ENCODE results near the gene DUSP3.

The DUSP3 gene

DNA sequence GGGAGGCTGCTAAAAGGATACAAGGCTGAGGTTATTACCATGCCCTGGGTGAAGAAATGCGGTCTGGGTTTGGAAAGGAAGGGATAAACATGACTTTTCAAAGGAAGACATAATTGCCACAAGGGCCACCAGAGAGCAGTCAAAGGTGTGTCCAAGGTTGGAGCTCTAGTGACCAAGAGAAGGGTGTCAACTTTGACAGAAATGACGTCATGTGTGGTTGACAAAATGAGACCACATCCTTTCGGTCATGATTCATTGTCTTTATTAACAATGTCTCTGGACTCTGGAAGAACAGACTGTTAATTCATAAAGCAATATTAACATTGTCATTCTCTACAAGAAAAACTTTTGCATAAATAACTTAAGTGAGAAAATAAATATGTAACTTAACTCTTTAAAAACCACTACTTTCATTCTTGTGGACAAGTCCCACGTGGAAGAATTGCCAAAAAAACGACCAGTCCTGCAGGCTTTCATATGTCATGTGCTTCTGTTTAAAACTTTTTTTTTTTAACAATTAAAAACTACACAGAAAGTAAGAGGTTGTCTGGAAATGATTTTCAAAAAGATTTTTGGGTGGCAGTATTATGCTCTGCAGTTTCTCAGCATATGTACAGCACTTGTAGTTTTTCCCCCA, 25.2 kb downstream of the DUSP3 start:
- TF ChIP-seq, protein P1, sequence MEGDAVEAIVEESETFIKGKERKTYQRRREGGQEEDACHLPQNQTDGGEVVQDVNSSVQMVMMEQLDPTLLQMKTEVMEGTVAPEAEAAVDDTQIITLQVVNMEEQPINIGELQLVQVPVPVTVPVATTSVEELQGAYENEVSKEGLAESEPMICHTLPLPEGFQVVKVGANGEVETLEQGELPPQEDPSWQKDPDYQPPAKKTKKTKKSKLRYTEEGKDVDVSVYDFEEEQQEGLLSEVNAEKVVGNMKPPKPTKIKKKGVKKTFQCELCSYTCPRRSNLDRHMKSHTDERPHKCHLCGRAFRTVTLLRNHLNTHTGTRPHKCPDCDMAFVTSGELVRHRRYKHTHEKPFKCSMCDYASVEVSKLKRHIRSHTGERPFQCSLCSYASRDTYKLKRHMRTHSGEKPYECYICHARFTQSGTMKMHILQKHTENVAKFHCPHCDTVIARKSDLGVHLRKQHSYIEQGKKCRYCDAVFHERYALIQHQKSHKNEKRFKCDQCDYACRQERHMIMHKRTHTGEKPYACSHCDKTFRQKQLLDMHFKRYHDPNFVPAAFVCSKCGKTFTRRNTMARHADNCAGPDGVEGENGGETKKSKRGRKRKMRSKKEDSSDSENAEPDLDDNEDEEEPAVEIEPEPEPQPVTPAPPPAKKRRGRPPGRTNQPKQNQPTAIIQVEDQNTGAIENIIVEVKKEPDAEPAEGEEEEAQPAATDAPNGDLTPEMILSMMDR (conservative IDR thresholded peaks at IDR 0.05; ENCODE audit: low read length), result no peak
- H3K4me3 ChIP-seq (ENCODE audit: low read length), result no peak overlapping the region
- peak; percentile 44 for DNase-seq (ENCODE audit: low read depth)

DNA sequence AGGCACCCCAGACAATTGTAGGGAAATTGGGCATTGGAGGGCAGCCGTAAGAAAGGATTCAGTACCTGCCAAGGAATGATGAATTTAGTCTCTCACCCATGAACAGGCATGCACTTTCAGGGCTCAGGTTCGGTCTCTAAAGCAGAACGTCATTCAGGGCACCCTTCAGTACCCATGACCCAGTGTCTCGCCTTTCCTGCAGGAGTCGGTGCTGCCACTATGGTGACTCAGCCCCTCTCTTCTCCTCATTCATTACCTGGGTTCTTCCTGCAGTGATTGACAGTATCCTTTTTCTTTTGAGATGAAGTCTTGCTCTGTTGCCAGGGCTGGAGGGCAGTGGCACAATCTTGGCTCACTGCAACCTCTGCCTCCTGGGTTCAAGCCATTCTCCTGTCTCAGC, 28.6 kb downstream of the DUSP3 start:
- TF ChIP-seq, protein P1 (conservative IDR thresholded peaks at IDR 0.05; ENCODE audit: low read length), result no peak
- no peak overlapping the region for H3K4me3 ChIP-seq (ENCODE audit: low read length)
- no peak for DNase-seq (ENCODE audit: low read depth)

DNA sequence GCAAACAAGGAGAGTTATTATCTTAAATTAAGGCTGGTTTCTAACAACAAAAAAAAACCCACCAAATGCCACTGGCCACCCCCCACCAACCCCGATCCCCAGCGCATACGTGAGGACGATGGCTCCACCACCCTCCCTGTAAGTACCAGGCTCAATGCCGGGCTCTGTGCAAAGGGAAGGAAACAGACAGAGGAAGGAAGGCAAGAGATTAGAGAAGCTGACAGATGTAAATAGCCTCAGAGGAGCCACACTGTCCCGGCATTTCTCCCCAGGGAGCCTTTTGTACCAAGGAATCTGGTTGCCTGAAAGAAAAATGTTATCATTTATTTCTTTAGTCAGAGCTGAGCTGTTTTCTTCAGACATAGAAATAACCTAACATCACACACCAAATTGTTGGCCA, 33.2 kb downstream of the DUSP3 start:
- DNase-seq (ENCODE audit: low read depth), result no peak
- H3K4me3 ChIP-seq (ENCODE audit: low read length), result no peak overlapping the region
- TF ChIP-seq, protein P1 (conservative IDR thresholded peaks at IDR 0.05; ENCODE audit: low read length), result no peak

DNA sequence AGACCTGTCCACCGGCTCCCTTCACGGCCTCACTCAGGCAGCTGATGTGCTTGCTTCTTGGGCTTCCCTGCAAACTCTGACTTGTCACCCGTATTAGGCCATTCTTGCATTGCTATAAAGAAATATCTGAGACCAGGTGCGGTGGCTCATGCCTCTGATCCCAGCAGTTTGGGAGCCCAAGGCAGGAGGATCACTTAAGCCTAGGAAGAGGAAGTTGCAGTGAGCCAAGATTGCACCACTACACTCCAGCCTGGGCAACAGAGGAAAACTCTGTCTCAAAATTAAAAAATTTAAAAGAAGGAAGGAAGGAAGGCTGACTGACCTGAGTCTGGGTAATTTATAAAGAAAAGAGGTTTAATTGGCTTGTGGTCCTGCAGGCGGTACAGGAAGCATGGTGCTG, 37.1 kb downstream of the DUSP3 start:
- TF ChIP-seq, protein P1 (conservative IDR thresholded peaks at IDR 0.05; ENCODE audit: low read length), result no peak
- no peak for DNase-seq (ENCODE audit: low read depth)
- H3K4me3 ChIP-seq (ENCODE audit: low read length), result no peak overlapping the region

DNA sequence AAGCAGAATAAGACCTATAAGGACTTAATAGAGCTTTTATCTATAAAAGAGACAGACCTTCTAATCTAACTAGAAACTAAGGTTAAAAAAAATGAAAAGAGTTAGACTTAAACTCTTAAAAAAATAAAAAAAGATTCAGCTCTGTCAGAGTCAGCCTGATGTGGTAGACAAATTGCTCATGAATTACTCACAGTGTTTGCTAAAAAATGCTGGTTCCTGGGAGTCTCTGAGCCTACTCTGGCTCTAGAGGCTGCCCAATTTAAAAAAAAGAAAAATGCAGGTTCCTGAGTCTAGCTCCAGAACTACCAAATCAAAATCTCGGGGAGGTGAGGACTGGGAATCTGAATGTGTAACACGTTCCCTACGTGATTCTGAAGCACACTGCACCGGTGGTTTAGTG, 38.2 kb downstream of the DUSP3 start:
- DNase-seq (ENCODE audit: low read depth), result peak; percentile 70
- H3K4me3 ChIP-seq (ENCODE audit: low read length), result no peak overlapping the region
- TF ChIP-seq, protein P1 (conservative IDR thresholded peaks at IDR 0.05; ENCODE audit: low read length), result no peak

DNA sequence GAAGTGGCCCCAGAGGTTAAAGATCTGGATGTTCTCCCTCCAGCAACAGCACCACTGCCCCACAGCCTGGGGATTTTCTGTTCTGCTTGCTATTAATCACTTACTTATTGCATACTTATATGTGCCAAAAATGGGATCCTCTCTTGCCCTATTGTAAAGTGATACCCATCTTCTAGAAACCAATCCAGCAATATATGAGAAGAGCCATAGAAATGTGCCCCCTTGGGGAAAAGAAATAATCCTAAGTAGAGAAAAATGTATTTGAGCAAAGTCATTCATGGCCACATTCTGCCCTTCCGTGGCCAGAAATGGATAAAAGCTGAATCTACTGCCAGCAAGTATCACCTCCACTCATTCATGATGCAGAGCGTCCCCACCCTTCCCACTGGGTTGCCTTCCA, 41.1 kb downstream of the DUSP3 start:
- TF ChIP-seq, protein P1 (conservative IDR thresholded peaks at IDR 0.05; ENCODE audit: low read length), result no peak

DNA sequence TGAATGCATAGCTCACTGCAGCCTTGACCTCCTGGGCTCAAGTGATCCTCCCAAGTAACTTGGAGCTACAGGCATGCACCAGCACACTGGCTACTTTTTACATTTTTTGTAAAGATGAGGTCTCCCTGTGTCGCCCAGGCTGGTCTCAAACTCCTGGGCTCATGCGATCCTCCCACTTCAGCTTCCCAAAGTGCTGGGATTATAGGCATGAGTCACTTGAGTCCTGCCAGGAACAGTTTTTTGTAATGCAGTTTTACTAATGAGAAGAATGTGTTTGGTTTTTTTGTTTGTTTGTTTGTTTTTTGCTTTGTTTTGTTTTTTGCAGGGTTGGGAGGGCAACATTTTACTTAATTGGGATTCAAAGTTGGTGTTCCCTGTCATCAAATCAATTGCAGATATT, 42.4 kb downstream of the DUSP3 start:
- DNase-seq (ENCODE audit: low read depth), result no peak
- no peak overlapping the region for H3K4me3 ChIP-seq (ENCODE audit: low read length)
- TF ChIP-seq, protein P1 (conservative IDR thresholded peaks at IDR 0.05; ENCODE audit: low read length), result no peak

More for the DNA sequence above, 41.1 kb downstream of the DUSP3 start:
- H3K4me3 ChIP-seq (ENCODE audit: low read length), result no peak overlapping the region
- no peak for DNase-seq (ENCODE audit: low read depth)
